K562 (cell line): ENCODE data around the gene LIMS2. TPM values are rescaled to one million over a fixed set of nuclear protein-coding genes. Genes with fewer than 3 reads are reported as not detected.

Experiments
- ATAC-seq: fragments of 200-7000 bp; cut with Tn5 transposase; 3 replicates; pipeline ENCODE4 v1.9.1; 2020; ENCODE audit warnings: moderate library complexity
- BruUV-seq: library from RNA; stranded (reverse); fragments of 400-500 nt; replicated peaks from 2 replicates; lab custom pipeline; 2021; lab: Mats Ljungman, UMichigan
- CTCF ChIA-PET: fragments of 300-600 bp; formaldehyde crosslinking; extraction: SDS; loops from one replicate; lab custom pipeline; 2021; ENCODE audit warnings: low intra/inter-chr PET ratio; lab: Yijun Ruan, JAX
- POLR2A ChIA-PET: fragments of 300-600, 350-650 bp; sonication (Branson Sonifier 250); formaldehyde crosslinking; extraction: SDS; loops from one replicate; lab custom pipeline; 2021; ENCODE audit warnings: antibody characterized with exemption, inconsistent platforms; lab: Yijun Ruan, JAX
- DNase-seq, 4 experiments: peaks; one replicate each; pipeline versions ENCODE4 v3.0.0 to v3.0.0-alpha.2; 2011 to 2018; ENCODE audit warnings: low spot score in 3 of 4, mixed read lengths in 3 of 4; ENCODE audit errors: extremely low read depth in 1 of 4
- FAIRE-seq: peaks from 2 replicates; lab custom pipeline; 2011; peaks lifted over from hg19 to GRCh38; lab: Jason Lieb, UNC
- H2AFZ ChIP-seq: 2 replicates; pipeline ENCODE4 v1.6.0; 2011; ENCODE audit warnings: low read depth, low read length, control low read depth, inconsistent platforms
- H3K27ac ChIP-seq: fragments of 200-600 bp; 3 replicates; pipeline ENCODE4 v1.8.0; 2011; ENCODE audit warnings: low read depth, mild to moderate bottlenecking, control low read depth, inconsistent platforms, low read length, moderate library complexity, mixed read lengths; ENCODE audit errors: extremely low read depth
- H3K27me3 ChIP-seq, 2 experiments: fragments of 300-600 bp in 1 of 2; 2 replicates in 1 of 2; 3 replicates in 1 of 2; pipeline versions ENCODE4 v1.6.0 to v1.8.0; 2011; ENCODE audit warnings: inconsistent platforms in 2 of 2, low read length in 2 of 2, mild to moderate bottlenecking in 1 of 2, mixed read lengths in 1 of 2, moderate library complexity in 1 of 2; ENCODE audit not compliant: control insufficient read depth in 2 of 2, insufficient read depth in 2 of 2
- H3K36me3 ChIP-seq: fragments of 300-600 bp; 3 replicates; pipeline ENCODE4 v1.8.0; 2011; ENCODE audit warnings: mild to moderate bottlenecking, low read length, inconsistent platforms; ENCODE audit not compliant: control insufficient read depth, insufficient read depth
- H3K4me1 ChIP-seq, 2 experiments: fragments of 200-600 bp in 1 of 2; replicated peaks in 1 of 2; 2 replicates in 1 of 2; 3 replicates in 1 of 2; pipeline versions ENCODE4 v1.5.1 to v1.8.0; 2011; ENCODE audit warnings: inconsistent platforms in 2 of 2, low read length in 2 of 2, mild to moderate bottlenecking in 1 of 2, mixed read lengths in 1 of 2, moderate library complexity in 1 of 2; ENCODE audit not compliant: control insufficient read depth in 2 of 2, insufficient read depth in 2 of 2
- H3K4me2 ChIP-seq: 2 replicates; pipeline ENCODE4 v1.6.1; 2011; ENCODE audit warnings: low read length, control low read depth, inconsistent platforms, mixed read lengths; ENCODE audit not compliant: insufficient read depth
- H3K4me3 ChIP-seq: fragments of 200-600 bp; sonication (generic), shearing (Covaris generic); 2 replicates; pipeline ENCODE4 v1.5.1; 2016; ENCODE audit warnings: control low read depth, inconsistent platforms
- H3K79me2 ChIP-seq: fragments of 200-600 bp; 3 replicates; pipeline ENCODE4 v1.8.0; 2011; ENCODE audit warnings: low read length, inconsistent platforms; ENCODE audit not compliant: control insufficient read depth, insufficient read depth
- H3K9ac ChIP-seq, 2 experiments: 2 replicates each; pipeline versions ENCODE4 v1.6.0 to v1.6.1; 2011; ENCODE audit warnings: low read depth in 2 of 2, low read length in 2 of 2, control low read depth in 1 of 2, inconsistent platforms in 1 of 2, mild to moderate bottlenecking in 1 of 2, mixed read lengths in 1 of 2; ENCODE audit not compliant: insufficient read depth in 1 of 2
- H3K9me1 ChIP-seq: one replicate; pipeline ENCODE4 v1.6.0; 2011; ENCODE audit warnings: inconsistent platforms, mild to moderate bottlenecking, low read length, moderate library complexity; ENCODE audit not compliant: control insufficient read depth, insufficient read depth
- H3K9me3 ChIP-seq: replicated peaks from 2 replicates; pipeline ENCODE4 v1.5.1; 2011; ENCODE audit warnings: low read depth, low read length, inconsistent platforms; ENCODE audit not compliant: control insufficient read depth, insufficient read depth
- H4K20me1 ChIP-seq: replicated peaks from 2 replicates; pipeline ENCODE4 v1.6.1; 2011; ENCODE audit warnings: low read length, inconsistent platforms, mixed read lengths; ENCODE audit not compliant: control insufficient read depth, insufficient read depth
- ELF1 ChIP-seq: fragments of 200-800 bp; sonication (Bioruptor generic); IDR thresholded peaks from 2 replicates; pipeline ENCODE4 v1.6.1; 2016; ENCODE audit warnings: missing genetic modification characterization, missing compliant biosample characterization
- HLTF ChIP-seq: fragments of 450-650 bp; IDR thresholded peaks from 2 replicates; pipeline ENCODE4 v1.6.1; 2016
- NCOA4 ChIP-seq: fragments of 450-650 bp; IDR thresholded peaks from 2 replicates; pipeline ENCODE4 v1.6.1; 2018; ENCODE audit warnings: mild to moderate bottlenecking; ENCODE audit not compliant: partially characterized antibody
- PYGO2 ChIP-seq: fragments of 450-650 bp; IDR thresholded peaks from 2 replicates; pipeline ENCODE4 v1.6.1; 2016; ENCODE audit warnings: mild to moderate bottlenecking, missing genetic modification characterization, moderate library complexity, missing compliant biosample characterization
- RBM15 ChIP-seq: fragments of 200-400 bp; formaldehyde crosslinking; IDR thresholded peaks from 2 replicates; pipeline ENCODE4 v1.6.1; 2018; ENCODE audit warnings: mild to moderate bottlenecking, low read length, moderate library complexity; ENCODE audit not compliant: insufficient read depth
- SIRT6 ChIP-seq: IDR thresholded peaks from one replicate; pipeline ENCODE4 v1.6.1; 2012; ENCODE audit warnings: low read depth, mild to moderate bottlenecking, control low read depth, inconsistent platforms, low read length, moderate library complexity
- SIX5 ChIP-seq, 2 experiments: IDR thresholded peaks; 2 replicates each; pipeline ENCODE4 v1.6.1; 2011; ENCODE audit warnings: low read length in 2 of 2, borderline replicate concordance in 1 of 2, low read depth in 1 of 2, mild to moderate bottlenecking in 1 of 2, moderate library complexity in 1 of 2; ENCODE audit not compliant: insufficient read depth in 1 of 2
- ZNF143 ChIP-seq: sonication (generic); formaldehyde crosslinking; IDR thresholded peaks from 2 replicates; pipeline ENCODE4 v1.9.0; 2022; ENCODE audit warnings: mild to moderate bottlenecking, missing genetic modification reagents
- ZNF551 ChIP-seq: fragments of 250-450 bp; sonication (Bioruptor Pico); IDR thresholded peaks from 2 replicates; pipeline ENCODE4 v1.5.0; 2021; ENCODE audit warnings: mild to moderate bottlenecking, moderate library complexity
- ZSCAN32 ChIP-seq: fragments of 450-650 bp; formaldehyde crosslinking; IDR thresholded peaks from 2 replicates; pipeline ENCODE4 v1.4.0; 2020; ENCODE audit warnings: mild to moderate bottlenecking, moderate library complexity
- WGBS: fragments of 100-300 bp; shearing (Covaris generic); methylation state at CpG from one replicate; pipeline ENCODE4 v1.1.6; 2016; ENCODE audit warnings: low coverage, mixed read lengths; ENCODE audit not compliant: insufficient coverage; ENCODE audit errors: missing lambda C conversion rate; 5-methylcytosine and 5-hydroxymethylcytosine counted together
- in situ Hi-C: fragments of 300-500 bp; cut with MboI; formaldehyde crosslinking; loops from 4 replicates; pipeline ENCODE4 v1.15.0; 2018; ENCODE audit warnings: inconsistent platforms, mixed read lengths
- intact Hi-C: fragments of 100-400 bp; cut with micrococcal nuclease; formaldehyde crosslinking; loops from 2 replicates; pipeline ENCODE4 v1.14.2; 2022
- polyA plus RNA-seq, 8 experiments: library from polyadenylated mRNA; depleted of rRNA in 4 of 8; stranded (reverse) in 5 of 8; unstranded in 3 of 8; fragments of >200 nt; fragmentation: Nextera tagmentation in 2 of 8; fragmentation: Illumina TruSeq in 1 of 8; extraction: Ambion mirVana in 2 of 8; extraction: Trizol in 1 of 8; gene quantifications; 2 replicates each; pipeline versions ENCODE4 v1.2.1 to v1.2.3, GENCODE V29; 2011 to 2014; ENCODE audit warnings: inconsistent platforms in 1 of 8, missing spikeins in 1 of 8
- total RNA-seq, 7 experiments: library from RNA; depleted of rRNA in 6 of 7; stranded (reverse); fragments of >200 nt in 6 of 7; fragmentation: Illumina TruSeq in 2 of 7; extraction: Trizol in 2 of 7; gene quantifications; 2 replicates each; pipeline versions ENCODE4 v1.2.1 to v1.2.3, GENCODE V29; 2011 to 2021; ENCODE audit warnings: low replicate concordance in 1 of 7
- TF ChIP-seq, protein P1 (sequence below): IDR thresholded peaks from 2 replicates; pipeline ENCODE4 v1.6.1; 2012; ENCODE audit warnings: low read depth, low read length, improper control_type of control experiment, borderline replicate concordance
- TF ChIP-seq, protein P2 (sequence below): fragments of 450-650 bp; IDR thresholded peaks from 2 replicates; pipeline ENCODE4 v1.6.1; 2018; ENCODE audit warnings: mild to moderate bottlenecking, low read depth; ENCODE audit not compliant: partially characterized antibody

The LIMS2 gene
- total and polyA plus RNA-seq, 9 of the 15 experiments (the other 6 are each of a cell fraction or from before 2014, with no cell fraction given), result 0.04 to 0.22 TPM; not detected in 7

DNA sequence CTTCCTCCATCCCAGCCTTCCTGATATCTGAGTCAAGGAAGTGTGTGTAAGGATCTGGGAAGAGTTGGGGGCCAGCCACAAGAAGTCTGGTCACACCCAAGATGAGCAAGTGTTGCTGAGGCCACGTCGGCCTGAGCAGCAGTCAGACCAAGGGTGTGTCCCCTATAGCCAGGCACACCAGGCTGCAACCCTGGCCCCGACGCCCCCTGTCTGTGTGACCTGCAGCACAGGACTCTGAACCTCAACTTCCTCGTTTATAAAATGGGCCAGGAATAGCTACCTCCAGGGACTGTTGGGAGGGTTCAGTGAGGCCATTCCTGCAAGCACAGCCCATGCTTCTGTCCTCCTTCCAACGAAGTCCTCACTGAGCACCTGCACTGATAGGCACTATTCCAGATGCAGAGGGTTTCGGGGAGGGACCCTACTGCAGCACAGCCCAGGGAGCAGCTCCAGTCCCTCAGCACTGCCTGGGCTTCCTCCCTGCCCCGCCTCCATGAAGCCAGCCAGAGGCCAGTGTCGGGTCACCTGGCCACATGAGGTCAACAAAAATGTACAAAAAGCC is 13.3 kb downstream of the LIMS2 start:
- Histone ChIP-seq H3K27me3 (peaks cover 42 to 61% of the 10 kb centered on the region in 2 experiments), H3K9me1 (no peaks in the 10 kb centered on the region), H3K36me3 (no peaks in the 10 kb centered on the region), H3K9ac (no peak overlapping the region; a peak in 1 of 4 replicates), H2AFZ (no peak overlapping the region), H3K4me1 (peaks cover 2 to 9% of the 10 kb centered on the region in 2 experiments; a peak in 3 of 5 replicates), H4K20me1 (no peaks in the 10 kb centered on the region; the same call in none of the 2 replicates), H3K27ac (no peak overlapping the region), H3K4me2 (no peak overlapping the region), H3K9me3 (no peaks in the 10 kb centered on the region; the same call in 1 of the 2 replicates), H3K4me3 (no peak overlapping the region), H3K79me2 (no peaks in the 10 kb centered on the region)
- ChIA-PET CTCF (no interaction called here), POLR2A (no interaction called here)
- in situ Hi-C loops (no loop called here), intact Hi-C loops (no loop called here)
- DNase-seq (no peak), FAIRE-seq (no peak), ATAC-seq (peak; percentile 44)
- 7% methylated on average over 9 of the region's 9 CpGs for WGBS
- TF ChIP-seq, protein P1, sequence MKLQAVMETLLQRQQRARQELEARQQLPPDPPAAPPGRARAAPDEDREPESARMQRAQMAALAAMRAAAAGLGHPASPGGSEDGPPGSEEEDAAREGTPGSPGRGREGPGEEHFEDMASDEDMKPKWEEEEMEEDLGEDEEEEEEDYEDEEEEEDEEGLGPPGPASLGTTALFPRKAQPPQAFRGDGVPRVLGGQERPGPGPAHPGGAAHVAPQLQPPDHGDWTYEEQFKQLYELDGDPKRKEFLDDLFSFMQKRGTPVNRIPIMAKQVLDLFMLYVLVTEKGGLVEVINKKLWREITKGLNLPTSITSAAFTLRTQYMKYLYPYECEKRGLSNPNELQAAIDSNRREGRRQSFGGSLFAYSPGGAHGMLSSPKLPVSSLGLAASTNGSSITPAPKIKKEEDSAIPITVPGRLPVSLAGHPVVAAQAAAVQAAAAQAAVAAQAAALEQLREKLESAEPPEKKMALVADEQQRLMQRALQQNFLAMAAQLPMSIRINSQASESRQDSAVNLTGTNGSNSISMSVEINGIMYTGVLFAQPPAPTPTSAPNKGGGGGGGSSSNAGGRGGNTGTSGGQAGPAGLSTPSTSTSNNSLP, result no peak
- TF ChIP-seq NCOA4 (no peak), ZNF551 (no peak), SIX5 (IDR thresholded peaks at IDR 0.05; ENCODE audit: borderline replicate concordance in 1 of 2, insufficient read depth in 1 of 2, low read depth in 1 of 2, low read length in 2 of 2) (no peak), ZNF143 (CRISPR knock-in tag) (no peak), ZSCAN32 (CRISPR knock-in tag) (no peak), ELF1 (tag) (no peak), HLTF (no peak), PYGO2 (tag) (no peak), RBM15 (no peak), SIRT6 (no peak)
- TF ChIP-seq, protein P2, sequence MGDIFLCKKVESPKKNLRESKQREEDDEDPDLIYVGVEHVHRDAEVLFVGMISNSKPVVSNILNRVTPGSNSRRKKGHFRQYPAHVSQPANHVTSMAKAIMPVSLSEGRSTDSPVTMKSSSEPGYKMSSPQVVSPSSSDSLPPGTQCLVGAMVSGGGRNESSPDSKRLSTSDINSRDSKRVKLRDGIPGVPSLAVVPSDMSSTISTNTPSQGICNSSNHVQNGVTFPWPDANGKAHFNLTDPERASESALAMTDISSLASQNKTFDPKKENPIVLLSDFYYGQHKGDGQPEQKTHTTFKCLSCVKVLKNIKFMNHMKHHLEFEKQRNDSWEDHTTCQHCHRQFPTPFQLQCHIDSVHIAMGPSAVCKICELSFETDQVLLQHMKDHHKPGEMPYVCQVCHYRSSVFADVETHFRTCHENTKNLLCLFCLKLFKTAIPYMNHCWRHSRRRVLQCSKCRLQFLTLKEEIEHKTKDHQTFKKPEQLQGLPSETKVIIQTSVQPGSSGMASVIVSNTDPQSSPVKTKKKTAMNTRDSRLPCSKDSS, result no peak
- BruUV-seq, result no TSS peak
